HG02840 (cell line): ENCODE data around the gene SNX8.
"Not testable (repeated sequence)": the region's sequence is repeated elsewhere in the genome, so short reads cannot be mapped to it uniquely, and the experiment has no call there.

Source experiments
- ATAC-seq: cut with Tn5 transposase; IDR thresholded peaks from one replicate; pipeline ENCODE4 v1.9.1; 2021; ENCODE audit warnings: mild to moderate bottlenecking, moderate library complexity, moderate number of reproducible peaks; ENCODE audit not compliant: unreplicated experiment, low FRiP score

Gene SNX8

GRCh38 chr7:2314209-2314955 is at the start of gene SNX8:
Gene SNX8, minus strand, starts transcription at chr7:2314441. Its CDS starts 20 bp downstream, at chr7:2314421.
- peak; percentile 67 for ATAC-seq

DNA sequence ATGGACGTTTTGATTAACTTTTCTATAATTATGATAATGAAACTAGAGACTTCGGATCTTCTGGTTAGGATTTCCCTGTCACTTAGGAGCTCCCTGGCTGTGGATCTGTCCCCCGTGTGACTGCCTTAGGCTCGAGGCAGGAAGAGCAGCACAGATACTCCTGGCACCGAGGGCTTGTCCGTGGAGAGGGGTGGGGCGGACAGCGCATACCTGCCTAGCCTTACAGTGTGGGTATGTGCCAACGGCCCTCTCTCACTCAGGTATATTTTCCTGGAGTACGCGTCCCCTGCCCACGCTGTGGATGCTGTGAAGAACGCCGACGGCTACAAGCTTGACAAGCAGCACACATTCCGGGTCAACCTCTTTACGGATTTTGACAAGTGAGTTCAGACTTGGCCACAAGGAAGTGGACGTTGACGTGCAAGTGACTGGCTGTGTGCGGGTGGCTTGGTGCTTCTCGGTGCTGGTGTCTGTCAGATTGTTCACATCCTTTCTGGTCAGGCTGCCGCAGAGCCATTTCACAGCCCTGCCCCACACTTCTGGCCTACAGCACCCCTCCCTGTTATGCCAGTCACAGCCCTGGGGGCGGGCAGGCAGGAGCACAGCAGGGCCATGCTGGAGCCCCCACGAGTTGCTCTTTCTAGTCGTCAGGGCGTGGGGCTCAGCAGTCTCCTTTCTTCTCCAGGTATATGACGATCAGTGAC is 48.3 kb upstream of the SNX8 start:
- no peak for ATAC-seq

GRCh38 chr7:2360796-2361195 is 46.6 kb upstream of the SNX8 start:
- ATAC-seq = no peak

DNA sequence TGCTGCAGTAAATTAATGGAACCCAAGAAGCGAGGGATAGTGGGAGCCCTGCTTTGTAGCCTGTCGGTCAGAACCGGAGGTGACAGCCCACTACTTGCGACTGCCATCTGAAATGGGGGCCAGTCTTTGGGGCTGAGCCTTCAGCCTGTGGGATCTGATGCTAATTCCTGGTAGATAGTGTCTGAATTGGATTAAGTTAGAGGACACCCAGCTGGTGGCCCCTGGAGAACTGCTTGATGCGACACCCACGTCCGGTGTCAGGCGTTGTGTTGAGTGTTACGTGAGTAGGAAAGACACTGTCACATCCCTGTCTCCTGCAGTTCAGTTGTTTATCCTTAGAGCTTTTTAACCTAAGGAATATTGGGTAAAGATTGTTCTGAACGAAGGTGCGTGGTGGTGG is 45.4 kb upstream of the SNX8 start:
- no peak for ATAC-seq

GRCh38 chr7:2358968-2359527 is 44.8 kb upstream of the SNX8 start:
- no peak for ATAC-seq

- no peak for ATAC-seq
Measured at GRCh38 chr7:2357571-2357970, 43.3 kb upstream of the SNX8 start.

- ATAC-seq = no peak
Measured at GRCh38 chr7:2357165-2357564, 42.9 kb upstream of the SNX8 start.

- ATAC-seq = no peak
Measured at GRCh38 chr7:2355705-2356008, 41.4 kb upstream of the SNX8 start.

DNA sequence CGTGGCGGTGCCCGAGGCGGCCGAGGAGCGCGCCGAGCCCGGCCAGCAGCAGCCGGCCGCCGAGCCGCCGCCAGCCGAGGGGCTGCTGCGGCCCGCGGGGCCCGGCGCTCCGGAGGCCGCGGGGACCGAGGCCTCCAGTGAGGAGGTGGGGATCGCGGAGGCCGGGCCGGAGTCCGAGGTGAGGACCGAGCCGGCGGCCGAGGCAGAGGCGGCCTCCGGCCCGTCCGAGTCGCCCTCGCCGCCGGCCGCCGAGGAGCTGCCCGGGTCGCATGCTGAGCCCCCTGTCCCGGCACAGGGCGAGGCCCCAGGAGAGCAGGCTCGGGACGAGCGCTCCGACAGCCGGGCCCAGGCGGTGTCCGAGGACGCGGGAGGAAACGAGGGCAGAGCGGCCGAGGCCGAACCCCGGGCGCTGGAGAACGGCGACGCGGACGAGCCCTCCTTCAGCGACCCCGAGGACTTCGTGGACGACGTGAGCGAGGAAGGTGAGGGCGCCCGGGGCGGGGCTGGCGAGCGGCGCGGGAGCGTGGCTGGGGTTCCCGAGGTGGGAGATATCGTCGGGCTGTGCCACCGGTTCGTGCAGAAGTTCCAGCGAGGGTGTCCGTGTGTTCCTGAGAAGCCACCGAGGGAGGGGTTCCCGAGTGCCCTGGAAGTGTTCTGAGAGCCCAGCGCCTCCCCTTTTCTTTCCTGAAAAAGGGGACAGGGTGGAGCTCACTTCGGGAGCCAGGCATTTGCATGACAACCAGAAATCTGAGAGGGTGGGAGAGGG is 40.9 kb upstream of the SNX8 start:
- no peak for ATAC-seq

DNA sequence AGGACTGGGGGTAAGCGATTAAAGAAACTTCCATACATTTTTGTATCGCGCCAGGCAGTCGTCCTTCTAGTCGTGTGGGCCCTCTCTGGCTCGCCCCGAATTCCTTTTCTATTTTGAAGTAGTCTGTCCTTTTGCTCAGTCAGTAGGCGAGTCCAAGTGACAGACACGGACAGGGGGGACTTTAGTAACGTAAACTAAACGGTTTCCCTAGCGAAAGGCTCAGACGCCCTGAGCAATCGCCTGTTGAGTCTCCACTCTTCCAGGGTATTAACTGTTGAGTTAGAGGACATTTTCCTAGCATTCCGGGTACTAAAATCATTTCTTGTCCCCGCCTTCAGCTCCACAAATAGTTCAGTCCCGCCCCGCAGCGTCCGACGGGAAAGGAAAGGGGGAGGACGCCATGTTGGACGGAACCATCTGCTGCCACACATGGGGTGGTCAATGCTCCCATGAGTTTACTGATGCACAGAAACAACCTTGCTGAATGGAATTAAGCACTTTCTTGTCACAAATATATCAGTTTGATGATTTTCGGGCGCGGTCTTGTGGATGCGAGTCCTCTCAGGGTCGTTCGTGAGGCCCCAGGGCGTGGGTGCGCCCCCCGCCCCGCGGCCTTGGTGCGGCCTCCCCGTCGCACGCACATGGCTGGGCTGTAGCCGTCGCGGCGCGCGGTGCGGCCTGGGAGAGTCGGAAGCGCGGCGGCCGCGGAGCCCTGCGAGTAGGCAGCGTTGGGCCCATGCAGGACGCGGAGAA is 40.1 kb upstream of the SNX8 start, which contains the start of gene EIF3B:
EIF3B (plus strand) TSS at position 642 of the 753 bp plus-strand sequence; CDS start at position 737, 95 bp downstream.
- ATAC-seq = peak; percentile 80

DNA sequence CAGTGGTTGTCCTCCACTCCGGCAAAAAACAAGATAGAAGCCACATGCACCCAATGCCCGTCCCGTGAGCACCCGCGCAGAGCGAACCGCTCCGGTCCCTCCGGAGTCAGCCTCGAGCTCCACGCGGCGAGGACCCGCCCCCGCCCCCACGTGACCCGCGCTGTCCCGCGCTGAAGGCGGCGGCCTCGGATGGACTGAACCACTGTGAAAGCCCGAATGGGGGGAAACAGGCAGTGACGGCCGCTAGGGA is 39.6 kb upstream of the SNX8 start:
- ATAC-seq = peak; percentile 57

GRCh38 chr7:2353113-2353935 is 39.1 kb upstream of the SNX8 start:
- no peak for ATAC-seq

GRCh38 chr7:2350861-2351260 is 36.6 kb upstream of the SNX8 start:
- ATAC-seq = no peak

- ATAC-seq = no peak
Measured at GRCh38 chr7:2350055-2350454, 35.8 kb upstream of the SNX8 start.

GRCh38 chr7:2347351-2348063 is 33.3 kb upstream of the SNX8 start:
- ATAC-seq = not testable (repeated sequence)

DNA sequence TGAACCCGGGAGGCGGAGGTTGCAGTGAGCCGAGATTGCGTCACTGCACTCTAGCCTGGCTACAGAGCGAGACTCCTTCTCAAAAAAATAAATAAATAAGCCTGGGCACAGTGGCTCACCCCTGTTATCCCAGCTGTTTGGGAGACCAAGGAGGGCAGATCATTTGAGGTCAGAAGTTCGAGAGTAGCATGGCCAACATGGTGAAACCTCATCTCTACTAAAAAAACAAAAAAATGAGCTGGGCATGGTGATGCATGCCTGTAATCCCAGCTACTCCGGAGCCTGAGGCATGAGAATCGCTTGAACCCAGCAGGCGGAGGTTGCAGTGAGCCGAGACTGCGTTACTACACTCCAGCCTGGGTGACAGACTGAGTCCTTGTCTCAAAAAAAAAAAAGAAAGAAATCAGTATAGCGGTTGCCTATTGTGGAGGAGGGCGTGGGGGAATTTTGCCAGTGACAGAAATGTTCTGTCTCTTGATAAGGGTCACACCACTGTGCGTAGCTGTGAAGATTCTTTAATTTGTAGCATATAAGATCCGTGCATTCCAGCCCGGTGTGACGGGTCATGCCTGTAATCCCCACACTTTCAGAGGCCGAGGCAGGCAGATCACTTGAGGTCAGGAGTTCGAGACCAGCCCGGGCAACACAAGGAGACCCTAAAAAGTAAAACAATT is 22.5 kb upstream of the SNX8 start:
- no peak for ATAC-seq

- not testable (repeated sequence) for ATAC-seq
Measured at GRCh38 chr7:2332606-2333231, 18.5 kb upstream of the SNX8 start.

DNA sequence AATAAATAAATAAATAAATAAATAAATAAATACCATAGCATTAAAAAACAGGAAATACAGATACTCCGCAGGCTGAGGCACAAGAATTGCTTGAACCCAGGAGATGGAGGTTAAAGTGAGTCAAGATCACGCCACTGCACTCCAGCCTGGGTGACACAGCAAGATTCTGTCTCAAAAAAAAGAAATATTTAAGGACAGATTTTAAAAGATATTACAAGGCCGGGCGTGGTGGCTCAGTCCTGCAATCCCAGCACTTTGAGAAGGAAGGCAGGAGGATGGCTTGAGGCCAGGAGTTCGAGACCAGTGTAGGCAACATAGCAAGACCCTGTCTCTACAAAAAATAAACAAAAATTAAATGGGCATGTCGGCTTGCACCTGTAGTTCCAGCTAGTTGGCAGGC is 17.5 kb upstream of the SNX8 start:
- no peak for ATAC-seq
